HCT116 (cell line): Measurements from ENCODE around the gene TYK2. TPM values are rescaled to one million over a fixed set of nuclear protein-coding genes. Genes with fewer than 3 reads are reported as not detected.

Experiments
- ATAC-seq: fragments of 200-7000 bp; cut with Tn5 transposase; 2 replicates; pipeline ENCODE4 v1.9.1; 2020; ENCODE audit warnings: mild to moderate bottlenecking, moderate library complexity
- BruUV-seq: library from RNA; stranded (reverse); fragments of 400-500 nt; replicated peaks from 2 replicates; lab custom pipeline; 2021; lab: Mats Ljungman, UMichigan
- CTCF ChIA-PET: fragments of 300-600 bp; sonication (Branson Sonifier 250); formaldehyde crosslinking; loops from one replicate; lab custom pipeline; 2021; ENCODE audit warnings: antibody characterized with exemption; lab: Charles Lee
- POLR2A ChIA-PET: fragments of 300-600, 350-600 bp; sonication (Branson Sonifier 250); formaldehyde crosslinking; loops from one replicate; lab custom pipeline; 2021; ENCODE audit warnings: antibody characterized with exemption; lab: Charles Lee
- RAD21 ChIA-PET, 2 experiments: fragments of 300-600 bp; sonication (Branson Sonifier 250); formaldehyde crosslinking; loops; one replicate each; lab custom pipeline; 2023; ENCODE audit warnings: low total read pairs in 2 of 2; ENCODE audit not compliant: uncharacterized antibody in 2 of 2, unreplicated experiment in 2 of 2, low non-redundant PET in 1 of 2; lab: Charles Lee
- DNase-seq: peaks from one replicate; pipeline ENCODE4 v3.0.0-alpha.2; 2010; ENCODE audit warnings: low read depth, low spot score
- H2AFZ ChIP-seq: fragments of 200-600 bp; shearing (Covaris generic), sonication (generic); 2 replicates; pipeline ENCODE4 v1.6.1; 2017; ENCODE audit warnings: low read depth, mixed run types, mixed read lengths, antibody characterized with exemption, low read length; ENCODE audit not compliant: poor library complexity, severe bottlenecking
- H3K27ac ChIP-seq: 2 replicates; pipeline ENCODE4 v1.5.1; 2012; ENCODE audit warnings: low read depth, low read length
- H3K27me3 ChIP-seq: fragments of 200-600 bp; sonication (generic); 2 replicates; pipeline ENCODE4 v1.6.1; 2016; ENCODE audit warnings: mixed run types, low read length, mixed read lengths; ENCODE audit not compliant: insufficient read depth
- H3K36me3 ChIP-seq, 2 experiments: fragments of 200-500 bp in 1 of 2; fragments of 200-600 bp in 1 of 2; sonication (Bioruptor generic) in 1 of 2; sonication (generic) in 1 of 2; 2 replicates each; pipeline versions ENCODE4 v1.5.1 to v1.6.1; 2014 to 2016; ENCODE audit warnings: low read length in 2 of 2, inconsistent platforms in 1 of 2, mixed read lengths in 1 of 2, mixed run types in 1 of 2; ENCODE audit not compliant: insufficient read depth in 2 of 2, control insufficient read depth in 1 of 2
- H3K4me1 ChIP-seq, 2 experiments: fragments of 200-600 bp in 1 of 2; sonication (generic) in 1 of 2; 2 replicates each; pipeline versions ENCODE4 v1.5.1 to v1.6.1; 2012 to 2017; ENCODE audit warnings: low read length in 2 of 2, inconsistent platforms in 1 of 2, mild to moderate bottlenecking in 1 of 2, mixed read lengths in 1 of 2, mixed run types in 1 of 2, moderate library complexity in 1 of 2; ENCODE audit not compliant: insufficient read depth in 2 of 2, control insufficient read depth in 1 of 2
- H3K4me2 ChIP-seq: fragments of 200-600 bp; sonication (generic); 2 replicates; pipeline ENCODE4 v1.6.1; 2017; ENCODE audit warnings: mixed run types, low read length, mixed read lengths
- H3K4me3 ChIP-seq, 2 experiments: fragments of 200-600 bp in 1 of 2; sonication (generic) in 1 of 2; replicated peaks in 1 of 2; 2 replicates each; pipeline ENCODE4 v1.5.1; 2011 to 2016; ENCODE audit warnings: low read length in 2 of 2, control low read depth in 1 of 2, low read depth in 1 of 2, mild to moderate bottlenecking in 1 of 2, mixed read lengths in 1 of 2, mixed run types in 1 of 2
- H3K79me2 ChIP-seq: fragments of 200-600 bp; sonication (generic); 2 replicates; pipeline ENCODE4 v1.6.1; 2017; ENCODE audit warnings: mild to moderate bottlenecking, mixed run types, low read length, moderate library complexity, mixed read lengths; ENCODE audit not compliant: insufficient read depth
- H3K9ac ChIP-seq: fragments of 200-600 bp; sonication (generic); 2 replicates; pipeline ENCODE4 v1.6.1; 2016; ENCODE audit warnings: low read length, mixed read lengths
- H3K9me2 ChIP-seq: fragments of 200-600 bp; sonication (generic), shearing (Covaris generic); 2 replicates; pipeline ENCODE4 v1.6.1; 2017; ENCODE audit warnings: mixed run types, mild to moderate bottlenecking, moderate library complexity; ENCODE audit not compliant: insufficient read depth
- H3K9me3 ChIP-seq, 2 experiments: fragments of 200-500 bp in 1 of 2; fragments of 200-600 bp in 1 of 2; sonication (Bioruptor generic) in 1 of 2; sonication (generic) in 1 of 2; 2 replicates each; pipeline ENCODE4 v1.6.1; 2014 to 2017; ENCODE audit warnings: low read length in 2 of 2, mixed read lengths in 2 of 2, inconsistent platforms in 1 of 2, low read depth in 1 of 2, mild to moderate bottlenecking in 1 of 2, mixed run types in 1 of 2, moderate library complexity in 1 of 2; ENCODE audit not compliant: control insufficient read depth in 1 of 2, insufficient read depth in 1 of 2
- H4K20me1 ChIP-seq: fragments of 200-600 bp; sonication (generic), shearing (Covaris generic); 2 replicates; pipeline ENCODE4 v1.6.1; 2017; ENCODE audit warnings: mixed run types, mild to moderate bottlenecking, moderate library complexity; ENCODE audit not compliant: insufficient read depth
- EGR1 ChIP-seq: IDR thresholded peaks from 2 replicates; pipeline ENCODE4 v1.6.1; 2012; ENCODE audit warnings: low read depth
- EZH2 ChIP-seq: fragments of 200-600 bp; sonication (generic); IDR thresholded peaks from 2 replicates; pipeline ENCODE4 v1.6.1; 2017; ENCODE audit warnings: antibody characterized with exemption, mixed run types
- JUND ChIP-seq: IDR thresholded peaks from 2 replicates; pipeline ENCODE4 v1.6.1; 2012
- POLR2A ChIP-seq: IDR thresholded peaks from 2 replicates; pipeline ENCODE4 v1.7.0; 2011; ENCODE audit warnings: borderline replicate concordance; ENCODE audit not compliant: insufficient read depth, insufficient read length; ENCODE audit errors: extremely low read depth
- SIN3A ChIP-seq: IDR thresholded peaks from 2 replicates; pipeline ENCODE4 v1.6.1; 2012; ENCODE audit warnings: low read depth
- intact Hi-C: fragments of 100-400 bp; cut with micrococcal nuclease; formaldehyde crosslinking; loops from 2 replicates; pipeline ENCODE4 v1.10.0; 2022
- total RNA-seq: library from RNA; stranded (reverse); gene quantifications from one replicate; pipeline ENCODE4 v1.2.1, GENCODE V29; 2021; ENCODE audit not compliant: unreplicated experiment
- TF ChIP-seq, protein P1 (sequence below): IDR thresholded peaks from 2 replicates; pipeline ENCODE4 v1.6.1; 2012
- TF ChIP-seq, protein P2 (sequence below): IDR thresholded peaks from 2 replicates; pipeline ENCODE4 v1.6.1; 2012; ENCODE audit warnings: low read depth

The TYK2 gene
- total RNA-seq, 1 experiment from 2014 or later = 110 TPM

DNA sequence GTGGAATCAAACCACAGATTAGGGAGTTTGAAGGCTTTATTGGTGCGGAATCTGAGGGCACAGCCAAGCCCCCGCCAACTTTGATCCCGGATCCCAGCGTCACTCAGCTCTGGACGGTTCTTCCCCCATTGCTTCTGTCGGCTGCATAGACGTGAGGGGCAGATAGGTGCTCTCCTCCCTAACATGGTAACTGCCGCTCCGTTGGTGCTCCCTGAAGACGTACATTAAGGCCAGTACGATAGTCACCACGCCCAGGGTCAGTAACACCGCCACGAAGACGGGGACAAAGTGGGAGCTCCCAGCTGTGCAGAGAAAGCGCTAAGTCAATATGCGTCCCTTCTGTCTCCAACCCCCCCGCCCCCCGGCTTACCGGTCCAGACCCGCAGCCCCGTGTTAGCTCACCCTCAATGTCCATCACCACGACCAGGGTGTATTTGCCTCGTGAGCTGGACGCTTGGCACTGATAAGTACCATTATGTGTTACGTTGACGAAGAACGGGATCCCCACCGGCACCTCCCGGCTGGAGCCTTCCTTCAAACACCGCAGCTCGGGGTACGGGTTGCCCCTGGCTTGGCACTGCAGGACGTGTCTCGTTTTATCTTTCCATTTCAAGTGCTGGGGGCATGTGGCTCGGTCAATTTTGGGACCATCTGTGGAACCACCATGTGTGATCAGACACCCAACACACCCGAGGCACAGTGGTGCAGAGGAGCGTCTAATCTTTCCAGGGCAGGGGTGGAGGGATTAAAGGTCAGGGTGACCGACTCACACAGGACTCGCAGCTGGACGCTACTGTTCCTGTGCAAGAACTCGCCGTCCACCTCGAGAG is 46.4 kb downstream of the TYK2 start:
- Histone ChIP-seq H3K9me2 (no peaks in the 10 kb centered on the region), H3K36me3 (peaks cover 11 to 19% of the 10 kb centered on the region in 2 experiments), H3K4me3 (peak overlapping the region; percentile 77 to 93), H3K9ac (peak overlapping the region; percentile 75), H4K20me1 (no peaks in the 10 kb centered on the region), H3K27me3 (no peaks in the 10 kb centered on the region), H3K4me1 (peaks cover 6 to 28% of the 10 kb centered on the region in 2 experiments; a peak in 3 of 4 replicates), H3K4me2 (peak overlapping the region; percentile 100), H3K9me3 (no peaks in the 10 kb centered on the region), H2AFZ (no peak overlapping the region), H3K79me2 (peaks cover 45% of the 10 kb centered on the region)
- intact Hi-C loops = loop anchor here (2.0 kb wide), 2 partner anchors 45 to 47 kb away; partner anchors contain the start of genes ICAM5 and TYK2
- ATAC-seq = peak; percentile 26
- DNase-seq = no peak
- ChIA-PET CTCF (interaction anchor here (0.6 to 1.7 kb wide), 9 partner anchors 44 to 401 kb away, joined by 3 to 4 read pairs (median 3); partner anchors contain the start of gene ICAM5), POLR2A (interaction anchor here (0.5 to 2.5 kb wide), 9 partner anchors 10 to 552 kb away, joined by 3 to 26 read pairs (median 4); partner anchors contain the start of genes ICAM5 and TYK2)
- BruUV-seq = TSS peak; percentile 80
- no peak for TF ChIP-seq EGR1
- TF ChIP-seq, protein P1, sequence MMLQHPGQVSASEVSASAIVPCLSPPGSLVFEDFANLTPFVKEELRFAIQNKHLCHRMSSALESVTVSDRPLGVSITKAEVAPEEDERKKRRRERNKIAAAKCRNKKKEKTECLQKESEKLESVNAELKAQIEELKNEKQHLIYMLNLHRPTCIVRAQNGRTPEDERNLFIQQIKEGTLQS = no peak
- no peak for TF ChIP-seq POLR2A
- TF ChIP-seq JUND = no peak
- no peak for TF ChIP-seq EZH2
- TF ChIP-seq, protein P2, sequence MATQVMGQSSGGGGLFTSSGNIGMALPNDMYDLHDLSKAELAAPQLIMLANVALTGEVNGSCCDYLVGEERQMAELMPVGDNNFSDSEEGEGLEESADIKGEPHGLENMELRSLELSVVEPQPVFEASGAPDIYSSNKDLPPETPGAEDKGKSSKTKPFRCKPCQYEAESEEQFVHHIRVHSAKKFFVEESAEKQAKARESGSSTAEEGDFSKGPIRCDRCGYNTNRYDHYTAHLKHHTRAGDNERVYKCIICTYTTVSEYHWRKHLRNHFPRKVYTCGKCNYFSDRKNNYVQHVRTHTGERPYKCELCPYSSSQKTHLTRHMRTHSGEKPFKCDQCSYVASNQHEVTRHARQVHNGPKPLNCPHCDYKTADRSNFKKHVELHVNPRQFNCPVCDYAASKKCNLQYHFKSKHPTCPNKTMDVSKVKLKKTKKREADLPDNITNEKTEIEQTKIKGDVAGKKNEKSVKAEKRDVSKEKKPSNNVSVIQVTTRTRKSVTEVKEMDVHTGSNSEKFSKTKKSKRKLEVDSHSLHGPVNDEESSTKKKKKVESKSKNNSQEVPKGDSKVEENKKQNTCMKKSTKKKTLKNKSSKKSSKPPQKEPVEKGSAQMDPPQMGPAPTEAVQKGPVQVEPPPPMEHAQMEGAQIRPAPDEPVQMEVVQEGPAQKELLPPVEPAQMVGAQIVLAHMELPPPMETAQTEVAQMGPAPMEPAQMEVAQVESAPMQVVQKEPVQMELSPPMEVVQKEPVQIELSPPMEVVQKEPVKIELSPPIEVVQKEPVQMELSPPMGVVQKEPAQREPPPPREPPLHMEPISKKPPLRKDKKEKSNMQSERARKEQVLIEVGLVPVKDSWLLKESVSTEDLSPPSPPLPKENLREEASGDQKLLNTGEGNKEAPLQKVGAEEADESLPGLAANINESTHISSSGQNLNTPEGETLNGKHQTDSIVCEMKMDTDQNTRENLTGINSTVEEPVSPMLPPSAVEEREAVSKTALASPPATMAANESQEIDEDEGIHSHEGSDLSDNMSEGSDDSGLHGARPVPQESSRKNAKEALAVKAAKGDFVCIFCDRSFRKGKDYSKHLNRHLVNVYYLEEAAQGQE = no peak
- 0 out of 2 replicates have a peak, but pooled peaks have one; percentile 10 for TF ChIP-seq SIN3A
- TF ChIP-seq, all 23 proteins: peak for 1
- peak overlapping the region; percentile 90 for H3K27ac ChIP-seq
- RAD21 ChIA-PET = interaction anchor here (0.9 to 1.2 kb wide), 5 partner anchors 45 to 65 kb away, joined by 3 to 6 read pairs (median 3); partner anchors contain the start of gene ICAM1 (in 1 of the 2)
